Spleen (tissue), 11 donors: Measurements from ENCODE around the gene FDXR. TPM values are rescaled to one million over a fixed set of nuclear protein-coding genes. Genes with fewer than 3 reads are reported as not detected.

ENCODE experiments used
- DNase-seq: peaks from one replicate; pipeline ENCODE4 v3.0.0-alpha.2; 2020
- H3K27ac ChIP-seq, 8 donors: fragments of 200-600 bp; sonication (generic) in 7 of 8; 1 replicate in 4 of 8; 2 replicates in 4 of 8; pipeline versions ENCODE4 v1.5.0 to v1.8.0; 2016 to 2021; ENCODE audit warnings: inconsistent platforms in 4 of 8, mild to moderate bottlenecking in 4 of 8, moderate library complexity in 1 of 8
- H3K27me3 ChIP-seq, 7 donors: fragments of 200-600 bp; sonication (generic) in 6 of 7; replicated peaks in 1 of 7; 1 replicate in 4 of 7; 2 replicates in 3 of 7; pipeline versions ENCODE4 v1.5.0 to v1.8.0; 2016 to 2021; ENCODE audit warnings: inconsistent platforms in 3 of 7, mild to moderate bottlenecking in 1 of 7
- H3K36me3 ChIP-seq, 6 donors: fragments of 200-600 bp; sonication (generic) in 5 of 6; 1 replicate in 4 of 6; 2 replicates in 2 of 6; pipeline versions ENCODE4 v1.5.0 to v1.8.0; 2016 to 2021; ENCODE audit warnings: inconsistent platforms in 2 of 6
- H3K4me1 ChIP-seq, 6 donors: fragments of 200-600 bp; sonication (generic) in 5 of 6; 1 replicate in 3 of 6; 2 replicates in 3 of 6; pipeline versions ENCODE4 v1.5.0 to v1.8.0; 2016 to 2021; ENCODE audit warnings: inconsistent platforms in 3 of 6
- H3K4me3 ChIP-seq, 8 donors: fragments of 200-600 bp; sonication (generic) in 7 of 8; 1 replicate in 4 of 8; 2 replicates in 4 of 8; pipeline versions ENCODE4 v1.5.0 to v1.8.0; 2016 to 2021; ENCODE audit warnings: inconsistent platforms in 4 of 8, mild to moderate bottlenecking in 4 of 8, moderate library complexity in 2 of 8
- H3K9me3 ChIP-seq, 8 donors: fragments of 200-600 bp; sonication (generic) in 7 of 8; 1 replicate in 4 of 8; 2 replicates in 4 of 8; pipeline versions ENCODE4 v1.5.0 to v1.8.0; 2016 to 2021; ENCODE audit warnings: inconsistent platforms in 4 of 8
- CTCF ChIP-seq, 11 experiments: fragments of 200-600 bp in 7 of 11; fragments of 450-650 bp in 4 of 11; sonication (generic) in 4 of 11; IDR thresholded peaks in 8 of 11; conservative IDR thresholded peaks in 3 of 11; 1 replicate in 7 of 11; 2 replicates in 4 of 11; pipeline versions ENCODE4 v1.4.0 to v1.8.0; 2016 to 2021; ENCODE audit warnings: antibody characterized with exemption in 11 of 11, inconsistent platforms in 4 of 11, mild to moderate bottlenecking in 1 of 11
- POLR2A ChIP-seq, 3 donors: fragments of 450-650 bp; IDR thresholded peaks; one replicate each; pipeline ENCODE4 v1.5.1; 2017; ENCODE audit warnings: antibody characterized with exemption in 3 of 3, mild to moderate bottlenecking in 1 of 3
- POLR2AphosphoS5 ChIP-seq, 3 donors: sonication (generic); formaldehyde crosslinking; IDR thresholded peaks; one replicate each; pipeline ENCODE4 v1.5.1; 2017; ENCODE audit warnings: antibody characterized with exemption in 3 of 3
- WGBS, 5 donors: extraction: QIAGEN DNeasy Blood & Tissue Kit in 3 of 5; methylation state at CpG; one replicate each; pipeline versions ENCODE4 v1.1.5 to v1.1.7; 2013 to 2018; 5-methylcytosine and 5-hydroxymethylcytosine counted together
- intact Hi-C: fragments of 100-400 bp; cut with DNase I; formaldehyde crosslinking; loops from one replicate; pipeline ENCODE4 v1.15.0; 2023; ENCODE audit warnings: low total_unique reads
- polyA plus RNA-seq, 3 donors: library from polyadenylated mRNA; stranded (reverse); fragments of 200-250 nt; gene quantifications; one replicate each; pipeline ENCODE4 v1.2.1, GENCODE V29; 2013
- total RNA-seq, 7 donors: library from RNA; depleted of rRNA in 3 of 7; stranded (reverse); fragments of >200 nt in 3 of 7; fragmentation: NEBNext Ultra II Directional in 4 of 7; extraction: Animal tissue kit (Norgen Biotek cat#: 25700) in 4 of 7; gene quantifications; one replicate each; pipeline versions ENCODE4 v1.1.0 to v1.2.1, GENCODE V29; 2016 to 2021
- donor health status: healthy with polysubstance abuse.
- donor health status: DM: no; HTN: no; CAD: no; lungs with moderate emphysema.
- donor health status: DM: no; HTN: no; CAD: no.
- donor health status: Bipolar disorder and iron deficiency.
- donor health status: healthy.
- donor health status: DM: no; HTN: no; CAD: no.
- donor health status: DM: yes; HTN: yes; CAD: no.

The FDXR gene
- total and polyA plus RNA-seq, 10 donors = 13.6 to 114 (median 40.9) TPM

GRCh38 chr17:74863420-74864296 lies 9.1 kb downstream of the FDXR start:
- no peak overlapping the region for H3K4me3 ChIP-seq
- H3K4me1 ChIP-seq = peaks cover 21 to 86% (median 54%) of the 10 kb centered on the region in 6 donors
- intact Hi-C loops = loop anchor here (5.0 to 10.0 kb wide), 2 partner anchors 71 to 199 kb away; no protein-coding TSS in a partner anchor
- TF ChIP-seq POLR2A (IDR thresholded peaks at IDR 0.05) = no peak
- TF ChIP-seq POLR2AphosphoS5 (IDR thresholded peaks at IDR 0.05) = peak in 1 of 3 donors; percentile 13
- TF ChIP-seq CTCF (IDR thresholded peaks at IDR 0.05 in 8 of 11, conservative IDR thresholded peaks at IDR 0.05 in 3 of 11) = no peak
- H3K27ac ChIP-seq = no peak overlapping the region
- 87 to 93% (median 91%) methylated on average over 22 to 25 of the region's 25 CpGs for WGBS, 5 donors
- H3K36me3 ChIP-seq = peaks cover 0 to 46% (median 17%) of the 10 kb centered on the region in 6 donors
- no peak for DNase-seq
- peaks cover 5 to 59% (median 39%) of the 10 kb centered on the region in 7 donors for H3K27me3 ChIP-seq
- no peaks in the 10 kb centered on the region for H3K9me3 ChIP-seq

GRCh38 chr17:74862919-74863318 lies 9.9 kb downstream of the FDXR start:
- H3K27ac ChIP-seq = no peak overlapping the region
- DNase-seq = no peak

GRCh38 chr17:74862108-74862901 lies 10.5 kb downstream of the FDXR start:
- peaks cover 5 to 72% (median 40%) of the 10 kb centered on the region in 7 donors for H3K27me3 ChIP-seq
- H3K36me3 ChIP-seq = peaks cover 0 to 46% (median 17%) of the 10 kb centered on the region in 6 donors
- no peak overlapping the region for H3K27ac ChIP-seq
- WGBS, 5 donors = 46 to 65% (median 53%) methylated on average over 12 to 25 of the region's 25 CpGs
- TF ChIP-seq CTCF (IDR thresholded peaks at IDR 0.05 in 8 of 11, conservative IDR thresholded peaks at IDR 0.05 in 3 of 11) = peak in 10 of 11 experiments; percentile 44 to 82 (median 76)
- TF ChIP-seq POLR2A (IDR thresholded peaks at IDR 0.05) = no peak
- peak in 1 of 3 donors; percentile 25 for TF ChIP-seq POLR2AphosphoS5 (IDR thresholded peaks at IDR 0.05)
- peaks cover 21 to 73% (median 48%) of the 10 kb centered on the region in 6 donors for H3K4me1 ChIP-seq
- peak overlapping the region in 2 of 8 donors; percentile 14 to 59 for H3K4me3 ChIP-seq
- DNase-seq = peak; percentile 89
- intact Hi-C loops = loop anchor here (5.0 to 10.0 kb wide), 2 partner anchors 70 to 198 kb away; no protein-coding TSS in a partner anchor
- H3K9me3 ChIP-seq = no peaks in the 10 kb centered on the region

More at GRCh38 chr17:74862919-74863318, 9.9 kb downstream of the FDXR start:
- H3K27me3 ChIP-seq = peaks cover 5 to 66% (median 40%) of the 10 kb centered on the region in 7 donors
- no peaks in the 10 kb centered on the region for H3K9me3 ChIP-seq
- 76 to 93% (median 88%) methylated on average over 3 to 6 of the region's 6 CpGs for WGBS, 5 donors
- intact Hi-C loops = loop anchor here (5.0 to 10.0 kb wide), 2 partner anchors 71 to 198 kb away; no protein-coding TSS in a partner anchor
- TF ChIP-seq POLR2A (IDR thresholded peaks at IDR 0.05) (no peak), POLR2AphosphoS5 (IDR thresholded peaks at IDR 0.05) (no peak), CTCF (IDR thresholded peaks at IDR 0.05 in 8 of 11, conservative IDR thresholded peaks at IDR 0.05 in 3 of 11) (no peak)
- H3K4me3 ChIP-seq = no peak overlapping the region
- peaks cover 0 to 46% (median 17%) of the 10 kb centered on the region in 6 donors for H3K36me3 ChIP-seq
- H3K4me1 ChIP-seq = peaks cover 21 to 79% (median 51%) of the 10 kb centered on the region in 6 donors
